ENCODE measurements around the gene LPCAT1.

LPCAT1 gene

GRCh38 chr5:1513326-1514026, 10.3 kb downstream of the LPCAT1 start:
- DNase-seq (ENCODE audit: low read depth): no peak
- no peak overlapping the region for H3K4me3 ChIP-seq (ENCODE audit: low read length)
- TF ChIP-seq CTCF (IDR thresholded peaks at IDR 0.05; ENCODE audit: insufficient read depth, low read depth, low read length, missing control alignments): no peak

GRCh38 chr5:1512541-1513291, 11.0 kb downstream of the LPCAT1 start:
- H3K4me3 ChIP-seq (ENCODE audit: low read length): no peak overlapping the region
- DNase-seq (ENCODE audit: low read depth): no peak
- TF ChIP-seq CTCF (IDR thresholded peaks at IDR 0.05; ENCODE audit: insufficient read depth, low read depth, low read length, missing control alignments): no peak

- TF ChIP-seq CTCF (IDR thresholded peaks at IDR 0.05; ENCODE audit: insufficient read depth, low read depth, low read length, missing control alignments): peak; percentile 48
- H3K4me3 ChIP-seq (ENCODE audit: low read length): no peak overlapping the region
- peak; percentile 42 for DNase-seq (ENCODE audit: low read depth)
Measured at GRCh38 chr5:1511651-1512540, 11.9 kb downstream of the LPCAT1 start.

- H3K4me3 ChIP-seq (ENCODE audit: low read length): no peak overlapping the region
- no peak for TF ChIP-seq CTCF (IDR thresholded peaks at IDR 0.05; ENCODE audit: insufficient read depth, low read depth, low read length, missing control alignments)
- DNase-seq (ENCODE audit: low read depth): no peak
Measured at GRCh38 chr5:1511048-1511447, 12.7 kb downstream of the LPCAT1 start.

GRCh38 chr5:1510631-1511030, 13.1 kb downstream of the LPCAT1 start:
- no peak for TF ChIP-seq CTCF (IDR thresholded peaks at IDR 0.05; ENCODE audit: insufficient read depth, low read depth, low read length, missing control alignments)
- no peak overlapping the region for H3K4me3 ChIP-seq (ENCODE audit: low read length)
- no peak for DNase-seq (ENCODE audit: low read depth)

GRCh38 chr5:1510151-1510561, 13.6 kb downstream of the LPCAT1 start:
- DNase-seq (ENCODE audit: low read depth): no peak
- no peak overlapping the region for H3K4me3 ChIP-seq (ENCODE audit: low read length)
- no peak for TF ChIP-seq CTCF (IDR thresholded peaks at IDR 0.05; ENCODE audit: insufficient read depth, low read depth, low read length, missing control alignments)

Measured in epithelial cell of esophagus (primary cell).